Stimulated activated naive CD4-positive, alpha-beta T cell treated with Interleukin-2 at 50 U/mL for 16 hours (primary cell): ENCODE data around the gene DMD.

Experiments
- DNase-seq: peaks from one replicate; lab custom pipeline; 2025; lab: John Stamatoyannopoulos, UW

Gene DMD

GRCh38 chrX:33032700-33033099 is 178.6 kb downstream of the DMD start:
- no peak for DNase-seq

- no peak for DNase-seq
Observed at GRCh38 chrX:33014949-33015348, 196.4 kb downstream of the DMD start.

- no peak for DNase-seq
Observed at GRCh38 chrX:33014086-33014485, 197.3 kb downstream of the DMD start.

GRCh38 chrX:33001107-33001506 is 210.2 kb downstream of the DMD start:
- DNase-seq: no peak

GRCh38 chrX:32998776-32999175 is 212.6 kb downstream of the DMD start:
- DNase-seq: no peak

GRCh38 chrX:32995427-32995826 is 215.9 kb downstream of the DMD start:
- DNase-seq: no peak

GRCh38 chrX:32987142-32987541 is 224.2 kb downstream of the DMD start:
- DNase-seq: no peak

GRCh38 chrX:32985544-32985943 is 225.8 kb downstream of the DMD start:
- no peak for DNase-seq

GRCh38 chrX:32966821-32967355 is 244.5 kb downstream of the DMD start:
- no peak for DNase-seq

- no peak for DNase-seq
Observed at GRCh38 chrX:32954125-32954524, 257.2 kb downstream of the DMD start.

GRCh38 chrX:32948130-32948529 is 263.2 kb downstream of the DMD start:
- no peak for DNase-seq

GRCh38 chrX:32937043-32937442 is 274.3 kb downstream of the DMD start:
- no peak for DNase-seq

- DNase-seq: no peak
Observed at GRCh38 chrX:32933548-32933947, 277.8 kb downstream of the DMD start.

GRCh38 chrX:32929040-32929439 is 282.3 kb downstream of the DMD start:
- DNase-seq: no peak

GRCh38 chrX:32896088-32896487 is 315.3 kb downstream of the DMD start:
- no peak for DNase-seq

GRCh38 chrX:32894679-32895078 is 316.7 kb downstream of the DMD start:
- DNase-seq: no peak

GRCh38 chrX:32893751-32894150 is 317.6 kb downstream of the DMD start:
- DNase-seq: no peak

- no peak for DNase-seq
Observed at GRCh38 chrX:32877592-32877991, 333.8 kb downstream of the DMD start.

GRCh38 chrX:32874839-32875238 is 336.5 kb downstream of the DMD start:
- no peak for DNase-seq

- no peak for DNase-seq
Observed at GRCh38 chrX:32873786-32874185, 337.6 kb downstream of the DMD start.

- DNase-seq: no peak
Observed at GRCh38 chrX:32871636-32872035, 339.7 kb downstream of the DMD start.

- no peak for DNase-seq
Observed at GRCh38 chrX:32868524-32868895, 342.8 kb downstream of the DMD start.

GRCh38 chrX:32867781-32868523 is 343.4 kb downstream of the DMD start:
- DNase-seq: no peak

- no peak for DNase-seq
Observed at GRCh38 chrX:32852203-32852602, 359.1 kb downstream of the DMD start.
